ENCODE data around the gene ATG9A. TPM values are rescaled to one million over a fixed set of nuclear protein-coding genes. Genes with fewer than 3 reads are reported as not detected.
A peak's percentile ranks its signal among the peaks of the same experiment; 100 is the strongest.

ATG9A gene
- total and polyA plus RNA-seq, 4 donors: 22.5 to 49.1 (median 42.6) TPM

GRCh38 chr2:219274361-219274921 is 45.0 kb upstream of the ATG9A start:
- ATAC-seq (ENCODE audit: insufficient read depth, low FRiP score) (no peak), DNase-seq (peak; percentile 51 to 72 (median 65))
- TF ChIP-seq CTCF (IDR thresholded peaks at IDR 0.05; ENCODE audit: control extremely low read depth, extremely low read depth): no peak
- H3K4me3 ChIP-seq: no peak overlapping the region
- H3K27me3 ChIP-seq (ENCODE audit: control insufficient read depth in 3 of 3, insufficient read depth in 3 of 3, low read length in 2 of 3): no peaks in the 10 kb centered on the region
- H3K9ac ChIP-seq (ENCODE audit: insufficient read depth in 1 of 2, low read length in 2 of 2): peak overlapping the region in 1 of 2 donors; percentile 23
- peaks cover 0 to 2% (median 0%) of the 10 kb centered on the region in 4 donors for H3K9me3 ChIP-seq (ENCODE audit: control insufficient read depth in 4 of 4, insufficient read depth in 3 of 4, low read length in 3 of 4)
- 44 to 70% methylated on average over 6 of the region's 6 CpGs for WGBS, 2 donors
- H3K4me1 ChIP-seq (ENCODE audit: control insufficient read depth in 5 of 5, insufficient read depth in 5 of 5, low read length in 5 of 5): peaks cover 5 to 12% (median 9%) of the 10 kb centered on the region in 5 donors
- no peaks in the 10 kb centered on the region for H3K36me3 ChIP-seq (ENCODE audit: control insufficient read depth in 4 of 4, insufficient read depth in 4 of 4, low read length in 4 of 4)
- peak overlapping the region; percentile 79 to 84 for H3K27ac ChIP-seq (ENCODE audit: low read depth in 1 of 2, low read length in 1 of 2)

- Histone ChIP-seq H3K4me1 (ENCODE audit: control insufficient read depth in 5 of 5, insufficient read depth in 5 of 5, low read length in 5 of 5) (peaks cover 5 to 12% (median 9%) of the 10 kb centered on the region in 5 donors), H3K27ac (ENCODE audit: low read depth in 1 of 2, low read length in 1 of 2) (peak overlapping the region; percentile 79 to 84), H3K9me3 (ENCODE audit: control insufficient read depth in 4 of 4, insufficient read depth in 3 of 4, low read length in 3 of 4) (peaks cover 0 to 2% (median 0%) of the 10 kb centered on the region in 4 donors), H3K9ac (ENCODE audit: insufficient read depth in 1 of 2, low read length in 2 of 2) (no peak overlapping the region), H3K27me3 (ENCODE audit: control insufficient read depth in 3 of 3, insufficient read depth in 3 of 3, low read length in 2 of 3) (no peaks in the 10 kb centered on the region), H3K4me3 (no peak overlapping the region), H3K36me3 (ENCODE audit: control insufficient read depth in 4 of 4, insufficient read depth in 4 of 4, low read length in 4 of 4) (no peaks in the 10 kb centered on the region)
- peak; percentile 17 for ATAC-seq (ENCODE audit: insufficient read depth, low FRiP score)
- no peak for TF ChIP-seq CTCF (IDR thresholded peaks at IDR 0.05; ENCODE audit: control extremely low read depth, extremely low read depth)
- WGBS, 2 donors: 69 to 88% methylated on average over 3 of the region's 3 CpGs
- DNase-seq: no peak
These were observed 44.5 kb upstream of the ATG9A start for GRCh38 chr2:219273937-219274336.

- Histone ChIP-seq H3K27me3 (ENCODE audit: control insufficient read depth in 3 of 3, insufficient read depth in 3 of 3, low read length in 2 of 3) (no peaks in the 10 kb centered on the region), H3K4me3 (no peak overlapping the region), H3K36me3 (ENCODE audit: control insufficient read depth in 4 of 4, insufficient read depth in 4 of 4, low read length in 4 of 4) (no peaks in the 10 kb centered on the region), H3K4me1 (ENCODE audit: control insufficient read depth in 5 of 5, insufficient read depth in 5 of 5, low read length in 5 of 5) (peaks cover under 1 to 4% (median 3%) of the 10 kb centered on the region in 5 donors), H3K9me3 (ENCODE audit: control insufficient read depth in 4 of 4, insufficient read depth in 3 of 4, low read length in 3 of 4) (peaks cover 0 to 2% (median 0%) of the 10 kb centered on the region in 4 donors), H3K27ac (ENCODE audit: low read depth in 1 of 2, low read length in 1 of 2) (peak overlapping the region in 1 of 2 donors; percentile 79), H3K9ac (ENCODE audit: insufficient read depth in 1 of 2, low read length in 2 of 2) (no peak overlapping the region)
- no peak for TF ChIP-seq CTCF (IDR thresholded peaks at IDR 0.05; ENCODE audit: control extremely low read depth, extremely low read depth)
- 77 to 80% methylated on average over 2 of the region's 2 CpGs for WGBS, 2 donors
- DNase-seq (no peak), ATAC-seq (ENCODE audit: insufficient read depth, low FRiP score) (no peak)
These were observed 43.6 kb upstream of the ATG9A start for GRCh38 chr2:219272995-219273394.

GRCh38 chr2:219272356-219272755 is 42.9 kb upstream of the ATG9A start:
- no peak for TF ChIP-seq CTCF (IDR thresholded peaks at IDR 0.05; ENCODE audit: control extremely low read depth, extremely low read depth)
- Histone ChIP-seq H3K9ac (ENCODE audit: insufficient read depth in 1 of 2, low read length in 2 of 2) (no peak overlapping the region), H3K4me1 (ENCODE audit: control insufficient read depth in 5 of 5, insufficient read depth in 5 of 5, low read length in 5 of 5) (peaks cover 0 to 4% (median 0%) of the 10 kb centered on the region in 5 donors), H3K9me3 (ENCODE audit: control insufficient read depth in 4 of 4, insufficient read depth in 3 of 4, low read length in 3 of 4) (peaks cover 0 to 2% (median 0%) of the 10 kb centered on the region in 4 donors), H3K36me3 (ENCODE audit: control insufficient read depth in 4 of 4, insufficient read depth in 4 of 4, low read length in 4 of 4) (no peaks in the 10 kb centered on the region), H3K4me3 (no peak overlapping the region), H3K27me3 (ENCODE audit: control insufficient read depth in 3 of 3, insufficient read depth in 3 of 3, low read length in 2 of 3) (no peaks in the 10 kb centered on the region), H3K27ac (ENCODE audit: low read depth in 1 of 2, low read length in 1 of 2) (no peak overlapping the region)
- no peak for ATAC-seq (ENCODE audit: insufficient read depth, low FRiP score)
- no peak for DNase-seq
- WGBS, 2 donors: 87 to 91% methylated on average over 4 of the region's 4 CpGs
